IPS DF 19.7 (cell line): ENCODE results near the gene RTL9.
"Not testable (repeated sequence)": the region's sequence is repeated elsewhere in the genome, so short reads cannot be mapped to it uniquely, and the experiment has no call there.

ENCODE experiments used
- DNase-seq: peaks from one replicate; pipeline ENCODE4 v3.0.0-alpha.2; 2013; ENCODE audit warnings: low read depth, low spot score

RTL9 gene

DNA sequence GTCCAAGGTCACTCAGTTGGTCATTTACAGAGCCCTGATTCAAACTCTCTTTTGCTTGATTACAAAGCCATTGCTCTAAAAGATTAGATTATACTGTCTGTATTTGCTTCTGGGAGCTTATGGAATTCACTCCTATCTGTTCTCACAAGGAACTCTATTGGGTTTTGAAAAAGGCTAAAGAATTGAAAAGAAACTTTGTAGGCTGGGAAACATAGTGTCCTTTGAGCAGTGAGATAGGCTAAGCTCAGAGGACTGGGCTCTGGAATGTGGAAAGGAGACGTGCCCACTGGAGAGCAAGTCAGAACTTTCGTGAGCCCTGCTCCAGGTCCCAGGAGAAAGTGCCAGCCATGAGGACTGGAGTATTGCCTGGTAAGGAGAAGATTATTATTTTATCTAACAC, at the start of gene RTL9:
Gene RTL9, plus strand, starts transcription at position 301 of the 400 bp plus-strand sequence. CDS start 91,770 bp downstream, outside the sequence.
- no peak for DNase-seq

DNA sequence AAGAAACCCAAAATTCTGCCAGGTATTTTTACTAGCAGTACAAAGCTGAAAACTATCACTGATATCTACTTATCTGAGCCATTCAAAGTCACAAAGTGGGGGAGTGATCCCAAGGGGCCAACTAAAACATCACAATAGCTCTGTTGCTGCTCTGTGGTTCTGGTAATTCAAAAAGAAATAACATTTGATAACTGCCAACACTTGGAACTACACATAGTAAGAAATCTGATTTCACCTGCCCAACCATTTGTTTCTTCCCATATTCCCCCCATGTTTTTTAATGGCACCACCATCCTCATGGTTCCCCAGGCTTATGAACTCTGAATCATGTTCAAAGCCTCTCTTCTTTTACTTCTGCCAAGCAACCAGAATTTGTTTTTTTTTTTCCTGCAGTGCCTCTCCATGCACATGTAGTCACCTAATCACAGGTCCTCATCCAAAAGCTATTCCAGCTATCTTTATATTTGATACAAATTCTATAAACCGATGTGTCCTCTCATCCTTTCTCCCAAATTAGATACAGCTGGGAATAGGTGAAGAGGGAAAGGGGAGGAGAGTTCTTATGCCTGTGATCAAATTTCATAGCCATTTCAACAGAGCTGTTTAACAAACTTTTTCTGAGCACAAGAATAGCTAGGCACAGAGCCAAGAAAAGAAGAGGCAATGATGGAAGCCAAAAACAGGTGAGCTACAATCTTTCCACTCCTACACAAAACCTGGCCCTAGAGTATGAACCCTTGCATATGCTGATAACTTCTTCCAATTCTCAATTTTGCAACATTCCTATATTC, 48.5 kb upstream of the RTL9 start:
- DNase-seq: no peak

DNA sequence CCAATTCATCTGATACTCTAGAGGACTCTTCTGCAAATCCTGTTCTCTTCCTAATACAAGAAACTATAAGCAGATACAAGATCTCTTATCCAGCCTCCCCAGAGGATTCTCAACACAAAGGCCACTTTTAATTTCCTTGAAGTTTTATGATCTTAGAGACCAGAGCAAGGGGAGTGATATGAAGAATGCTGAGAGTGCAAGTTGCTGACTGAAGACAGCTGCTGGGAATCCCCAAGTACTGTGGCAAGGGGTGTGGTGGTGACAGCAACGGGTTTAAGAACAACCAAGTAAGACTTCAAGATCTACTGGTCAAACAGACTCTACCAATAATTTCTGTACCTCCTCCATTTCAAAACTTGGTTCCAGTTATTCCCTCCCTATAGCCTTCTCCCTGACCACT, 47.8 kb upstream of the RTL9 start:
- DNase-seq: no peak

DNA sequence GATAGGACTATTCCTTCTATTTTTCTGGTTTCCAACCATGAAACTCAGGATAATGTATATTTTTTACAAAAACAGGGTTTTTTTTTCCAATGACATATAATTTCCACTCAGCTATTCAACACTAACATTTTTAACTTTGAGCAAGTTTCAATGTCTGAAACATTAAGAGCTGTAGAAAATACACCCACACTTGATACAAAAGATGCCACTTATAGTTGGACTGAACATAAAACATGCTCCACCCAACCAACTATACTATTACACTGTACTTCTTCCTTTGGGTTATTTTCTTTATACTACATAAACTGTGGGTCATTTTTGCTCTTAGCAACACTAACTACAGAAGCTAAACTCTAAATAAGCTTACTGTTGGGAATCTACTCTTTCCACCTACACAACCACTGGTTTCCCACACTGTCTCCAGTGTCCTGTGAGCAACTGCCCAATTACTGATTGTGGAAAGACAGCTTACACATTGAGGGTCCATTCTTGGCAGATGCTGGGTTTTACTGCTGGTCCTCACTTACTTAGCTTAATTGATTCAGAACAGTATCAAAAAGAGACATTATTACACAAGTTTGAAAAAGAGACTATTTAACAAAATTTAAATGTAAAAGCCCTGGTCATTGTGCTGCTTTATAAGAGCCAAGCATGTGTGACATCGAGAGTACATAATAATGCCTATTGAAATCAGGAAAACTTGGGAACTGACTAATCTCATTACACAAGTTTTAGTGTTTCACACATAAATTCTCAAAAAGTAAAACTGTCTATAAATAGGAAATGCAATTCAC, 47.0 kb upstream of the RTL9 start:
- DNase-seq: no peak

DNA sequence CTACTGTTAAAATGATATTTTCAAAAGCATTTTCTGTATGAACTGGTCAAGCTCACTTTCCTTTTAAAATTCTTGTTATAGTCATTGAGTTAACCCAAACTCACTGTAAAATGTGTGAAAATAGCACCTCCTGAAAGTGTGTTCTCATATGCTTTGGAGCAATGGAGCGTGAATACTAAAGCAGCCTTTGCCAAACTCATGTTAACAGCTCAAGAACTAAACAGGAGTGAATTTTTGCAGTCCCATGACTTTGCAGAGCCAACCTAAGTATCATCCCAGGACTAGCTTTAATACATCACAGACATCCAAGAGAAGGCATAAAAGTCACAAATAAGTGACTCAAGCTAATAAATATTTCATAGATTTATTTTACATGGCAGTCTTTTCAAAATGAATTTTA, 43.1 kb upstream of the RTL9 start:
- no peak for DNase-seq

DNA sequence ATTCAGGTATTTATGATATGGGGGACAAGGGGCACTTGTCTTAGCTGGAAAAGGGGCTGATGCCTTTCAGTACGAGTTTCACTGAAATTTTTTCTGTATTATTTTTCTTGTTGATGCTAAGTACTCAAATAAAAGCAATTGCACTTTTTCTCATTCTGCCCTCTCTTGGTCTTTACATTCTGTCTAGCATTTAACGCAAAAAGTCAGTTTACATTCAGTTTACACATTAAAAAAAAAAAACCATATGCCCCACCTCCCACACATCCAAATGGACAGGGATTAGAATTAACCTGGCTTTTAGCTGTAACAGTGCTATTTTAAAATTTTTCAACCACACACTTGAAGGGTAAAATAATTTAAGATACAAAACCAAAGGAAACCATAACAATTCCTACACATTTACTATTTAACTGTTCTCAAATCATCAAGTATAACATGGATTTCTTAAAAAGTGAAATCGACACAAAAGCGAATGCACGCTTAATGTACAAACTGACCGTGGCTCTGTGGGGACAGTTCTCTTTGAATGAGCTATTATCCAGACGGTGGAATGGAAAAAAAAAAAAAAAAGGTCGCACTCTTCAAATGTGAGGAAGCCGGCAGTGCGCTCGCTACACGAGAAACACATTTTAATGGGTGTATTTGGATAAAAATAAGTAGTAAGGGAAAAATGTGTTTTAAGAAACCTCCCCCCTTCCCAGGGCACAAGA, 42.1 kb upstream of the RTL9 start:
- DNase-seq: no peak

DNA sequence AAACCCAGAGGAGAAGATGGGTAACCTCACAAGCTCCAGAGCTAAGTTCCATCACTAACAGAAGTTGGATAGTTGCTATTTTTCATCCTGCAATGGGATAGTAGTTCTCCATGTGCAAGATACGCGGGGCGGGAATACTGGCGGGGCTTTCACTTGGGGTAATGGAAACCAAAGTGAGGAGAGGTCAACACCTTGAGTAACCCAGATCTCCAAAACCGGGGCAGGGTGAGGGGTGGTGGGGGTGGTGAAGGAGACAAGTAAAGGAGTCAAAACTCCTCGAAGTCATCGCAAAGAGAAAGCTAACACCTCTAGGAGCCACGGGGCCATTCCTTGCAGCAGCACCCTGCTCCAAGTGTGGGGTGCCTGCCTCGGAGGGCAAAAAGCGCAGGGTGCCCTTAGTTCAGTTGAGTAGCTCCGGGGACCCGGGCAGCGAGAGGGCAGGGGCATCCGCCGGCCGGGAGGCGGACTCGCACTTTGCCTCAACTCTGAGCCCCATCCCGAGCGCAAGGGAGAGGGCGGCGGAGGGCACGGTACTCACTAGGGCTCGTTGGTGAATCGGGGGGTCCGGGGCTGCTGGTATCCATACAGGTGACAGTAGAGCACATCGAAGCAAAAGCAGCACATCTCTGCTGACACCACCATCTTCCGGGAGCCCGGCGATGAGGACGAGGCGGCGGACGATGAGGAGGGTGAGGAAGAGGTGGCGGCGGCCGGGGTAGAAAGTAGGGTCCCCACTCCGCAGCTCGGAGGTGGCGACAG, 41.4 kb upstream of the RTL9 start:
- no peak for DNase-seq

DNA sequence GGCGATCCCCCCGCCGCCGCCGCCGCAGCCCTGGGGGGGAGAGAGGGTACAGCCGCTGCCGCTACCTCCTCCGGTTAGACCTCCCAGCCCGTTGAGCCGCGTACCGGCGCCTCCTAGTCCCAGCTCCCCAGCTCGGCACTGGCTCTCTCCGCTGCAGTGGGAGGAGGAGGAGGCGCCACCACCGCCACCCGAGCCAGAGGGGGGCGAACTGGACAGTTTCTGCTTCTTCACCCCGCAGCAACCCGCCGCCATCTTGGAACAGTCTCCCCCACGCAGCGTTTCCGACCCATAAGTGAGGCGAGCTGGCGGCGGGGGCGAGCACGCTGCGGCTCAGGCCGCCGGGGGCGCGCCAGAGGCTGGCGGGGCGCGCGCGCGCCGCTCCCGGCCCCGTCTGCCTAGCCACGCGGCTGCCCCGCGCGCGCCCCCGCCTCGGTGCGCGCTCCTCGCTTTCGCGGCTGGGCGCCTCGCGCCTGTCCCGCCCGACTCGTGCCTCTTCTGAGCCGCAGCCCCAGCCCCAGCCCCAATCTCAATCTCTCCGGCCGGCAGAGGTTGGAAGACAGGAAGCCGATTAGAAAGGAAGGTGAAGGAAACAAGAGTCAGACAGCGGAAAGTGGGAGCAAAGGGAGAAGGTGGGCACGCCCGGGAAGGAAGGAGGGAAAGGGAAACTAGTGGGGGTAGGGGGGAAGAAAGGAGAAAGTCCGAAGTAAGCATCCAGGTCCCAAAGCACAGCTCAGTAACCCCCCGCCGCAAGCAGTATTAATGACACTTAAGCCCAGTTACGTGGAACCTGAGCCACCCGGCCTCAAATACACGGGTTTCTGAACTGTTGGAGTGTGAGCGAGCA, 40.6 kb upstream of the RTL9 start, which contains the start of gene AMMECR1:
Gene AMMECR1, minus strand, starts transcription at position 266 of the 844 bp plus-strand sequence. Its CDS starts 14 bp downstream, at position 252.
- no peak for DNase-seq

DNA sequence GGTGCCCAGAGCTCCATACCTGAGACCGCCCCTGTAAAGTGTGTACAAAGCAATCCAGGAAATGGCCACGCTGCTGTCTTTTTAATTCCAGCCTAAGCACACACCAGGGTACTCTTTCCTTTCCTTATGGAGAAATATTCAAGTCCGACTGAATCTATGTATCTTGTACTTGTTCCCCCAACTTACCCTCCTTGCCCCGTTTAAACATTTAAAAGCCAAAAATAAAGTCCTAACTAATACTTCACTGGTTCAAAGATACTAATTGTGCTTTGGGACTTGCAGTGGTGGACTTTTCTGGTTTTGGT, 40.0 kb upstream of the RTL9 start:
- no peak for DNase-seq

DNA sequence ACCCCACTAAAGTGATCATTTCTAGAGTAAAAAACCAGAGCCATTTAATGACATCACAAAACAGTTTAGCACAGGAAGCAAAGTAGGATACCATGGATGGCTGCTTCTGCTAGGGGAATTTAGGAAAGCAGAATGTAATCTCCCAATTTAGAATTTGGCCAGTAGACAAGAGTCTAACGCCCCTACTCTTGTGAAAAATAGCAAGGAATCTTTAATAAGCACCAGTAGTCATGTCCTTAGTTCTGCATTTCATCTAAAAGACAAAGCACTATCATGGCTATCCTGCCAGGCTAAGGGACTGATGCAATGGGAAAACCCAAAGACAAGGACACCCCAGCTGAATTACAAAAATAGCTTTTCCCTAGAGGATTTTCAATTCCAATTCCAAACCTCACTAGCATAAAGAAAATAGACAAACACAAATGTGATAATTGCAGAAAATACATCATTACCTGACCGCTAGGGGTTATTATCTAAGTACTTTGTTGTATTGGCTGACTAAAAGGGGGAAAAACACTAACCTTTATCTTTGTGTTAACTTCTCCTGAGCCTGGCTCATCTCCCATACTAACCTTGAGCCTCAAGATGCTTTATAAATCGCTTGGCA, 38.2 kb upstream of the RTL9 start:
- DNase-seq: no peak

DNA sequence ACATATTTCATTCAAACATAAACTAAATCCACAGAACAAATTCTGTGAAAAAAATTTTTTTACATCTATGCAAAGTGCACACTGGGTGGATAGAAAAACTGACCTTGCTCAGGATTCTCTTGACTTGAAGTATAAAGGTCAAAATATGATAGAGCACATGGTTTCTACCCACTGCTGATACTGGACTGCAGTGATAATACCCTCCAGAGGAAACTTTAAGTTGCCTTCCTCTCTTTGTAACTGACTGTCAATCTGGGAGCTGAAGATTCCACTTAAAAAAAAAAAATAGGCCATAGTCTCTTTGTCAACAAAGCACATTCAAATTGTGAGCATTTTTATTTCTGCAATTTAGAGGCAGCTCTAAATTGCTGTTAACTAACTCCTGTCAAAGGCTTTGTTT, 37.6 kb upstream of the RTL9 start:
- DNase-seq: no peak

DNA sequence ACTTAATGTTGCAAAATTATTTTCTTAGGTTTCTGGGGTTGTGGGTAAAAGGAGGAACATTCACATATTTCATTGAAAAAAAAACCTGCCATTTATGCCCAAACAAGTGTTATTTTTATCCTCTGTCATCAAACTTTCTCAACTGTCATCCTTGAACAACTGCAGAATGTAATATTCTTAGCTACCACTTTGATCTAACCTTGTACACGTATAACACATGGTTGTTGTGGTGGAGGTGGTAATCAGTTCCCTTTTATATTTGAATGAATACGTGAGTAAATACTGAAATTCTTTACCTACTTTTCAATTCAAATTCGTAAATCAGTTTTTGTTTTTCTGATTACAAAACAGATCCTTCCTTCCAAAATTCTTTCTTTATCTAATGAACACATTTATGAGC, 37.0 kb upstream of the RTL9 start:
- no peak for DNase-seq

DNA sequence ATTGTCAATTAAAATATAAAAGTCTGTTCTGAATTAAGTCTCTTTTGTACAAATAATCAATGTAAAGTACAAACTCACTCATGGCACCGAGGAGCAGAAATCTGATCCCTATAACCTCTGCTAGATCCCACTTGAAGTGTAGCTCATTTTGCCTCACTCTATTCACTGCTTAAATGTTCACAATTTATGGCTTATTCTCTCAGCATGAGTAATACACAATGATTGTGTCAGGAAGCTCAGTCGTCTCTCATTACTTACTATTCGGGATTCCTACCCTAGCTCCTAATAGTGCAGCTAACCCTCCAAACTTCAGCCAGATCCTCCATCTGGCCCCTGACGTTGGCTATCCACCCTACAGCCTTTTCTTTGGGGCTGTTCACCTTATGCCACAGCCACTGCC, 36.0 kb upstream of the RTL9 start:
- DNase-seq: no peak

DNA sequence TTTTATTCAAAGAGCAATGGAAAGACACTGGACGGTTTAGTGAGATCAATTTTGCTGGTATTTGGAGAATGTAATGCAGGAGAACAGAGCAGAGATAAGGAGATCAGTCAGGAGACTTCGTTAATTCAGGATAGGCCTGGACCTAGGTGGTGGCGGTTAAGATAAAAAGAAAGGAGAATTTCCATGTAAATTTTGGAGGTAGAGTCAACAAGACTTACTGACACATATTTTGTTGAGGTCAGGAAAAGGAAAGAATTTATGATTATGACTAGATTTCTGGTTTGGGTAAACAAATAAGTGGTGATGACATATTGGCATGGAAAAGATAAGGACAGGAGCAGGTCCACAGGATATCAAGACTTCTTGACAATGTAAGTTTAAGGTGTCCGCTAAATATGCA, 31.9 kb upstream of the RTL9 start:
- DNase-seq: no peak

DNA sequence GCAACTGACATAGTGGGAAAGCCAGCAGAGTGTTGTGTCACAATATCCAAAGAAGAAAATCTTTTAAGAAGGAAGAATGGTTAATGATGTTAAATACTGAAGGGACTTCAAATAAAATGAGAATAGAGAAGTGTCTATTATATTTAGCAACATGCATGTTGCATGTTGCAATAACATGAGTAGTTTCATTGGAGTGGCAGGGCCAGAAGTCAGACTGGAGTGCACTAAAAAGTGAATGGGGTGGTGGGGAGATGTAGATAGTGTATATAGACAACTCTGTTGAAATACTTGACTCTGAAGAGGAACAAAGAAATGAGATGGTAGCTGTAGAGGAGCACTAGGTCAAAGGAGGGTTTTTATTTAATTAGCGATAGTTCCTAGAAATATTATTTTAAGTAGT, 31.3 kb upstream of the RTL9 start:
- DNase-seq: no peak

DNA sequence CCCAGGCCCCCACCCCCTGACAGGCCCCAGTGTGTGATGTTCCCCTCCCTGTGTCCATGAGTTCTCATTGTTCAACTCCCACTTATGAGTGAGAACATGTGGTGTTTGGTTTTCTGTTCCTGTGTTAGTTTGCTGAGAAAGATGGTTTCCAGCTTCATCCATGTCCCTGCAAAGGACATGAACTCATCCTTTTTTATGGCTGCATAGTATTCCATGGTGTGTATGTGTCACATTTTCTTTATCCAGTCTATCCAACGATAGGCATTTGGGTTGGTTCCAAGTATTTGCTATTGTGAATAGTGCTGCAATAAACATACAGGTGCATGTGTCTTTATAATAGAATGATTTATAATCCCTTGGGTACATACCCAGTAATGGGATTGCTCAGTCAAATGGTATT, 30.0 kb upstream of the RTL9 start:
- DNase-seq: not testable (repeated sequence)

DNA sequence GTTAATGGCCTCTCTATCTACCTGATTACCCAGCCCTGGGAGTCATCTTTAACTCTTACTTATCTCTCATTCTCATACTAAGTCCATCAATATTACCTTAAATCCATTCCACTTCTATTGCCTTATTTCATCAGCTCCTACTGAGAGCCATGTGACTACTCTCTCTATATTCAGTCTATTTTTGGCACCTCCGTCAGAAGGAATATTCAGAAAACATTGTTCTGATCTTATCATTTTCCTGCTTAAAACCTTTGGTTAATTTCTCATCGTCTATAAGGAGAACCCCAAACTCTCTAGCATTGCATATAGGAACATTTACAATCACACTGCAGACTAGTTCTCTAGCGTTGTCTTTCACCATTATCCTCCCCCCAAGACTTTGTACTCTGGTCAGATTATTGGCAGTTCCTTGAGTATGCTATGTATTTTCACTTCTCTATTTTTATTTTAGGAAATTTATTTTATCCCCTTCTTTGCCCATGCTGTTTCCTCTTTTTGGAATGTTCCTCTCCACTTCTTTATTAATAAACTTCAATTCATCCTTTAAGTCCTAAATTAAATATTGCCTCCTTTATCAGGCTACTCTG, 27.1 kb upstream of the RTL9 start:
- DNase-seq: no peak

DNA sequence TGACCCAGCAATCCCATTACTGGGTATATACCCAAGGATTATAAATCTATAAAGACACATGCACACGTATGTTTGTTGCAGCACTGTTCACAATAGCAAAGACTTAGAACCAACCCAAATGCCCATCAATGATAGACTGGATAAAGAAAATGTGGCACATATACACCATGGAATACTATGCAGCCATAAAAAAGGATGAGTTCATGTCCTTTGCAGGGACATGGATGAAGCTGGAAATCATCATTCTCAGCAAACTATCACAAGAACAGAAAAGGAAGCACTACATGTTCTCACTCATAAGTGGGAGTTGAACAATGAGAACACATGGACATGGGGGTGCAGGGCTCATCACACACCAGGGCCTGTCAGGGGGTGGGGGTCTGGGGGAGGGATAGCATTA, 25.2 kb upstream of the RTL9 start:
- DNase-seq: not testable (repeated sequence)

DNA sequence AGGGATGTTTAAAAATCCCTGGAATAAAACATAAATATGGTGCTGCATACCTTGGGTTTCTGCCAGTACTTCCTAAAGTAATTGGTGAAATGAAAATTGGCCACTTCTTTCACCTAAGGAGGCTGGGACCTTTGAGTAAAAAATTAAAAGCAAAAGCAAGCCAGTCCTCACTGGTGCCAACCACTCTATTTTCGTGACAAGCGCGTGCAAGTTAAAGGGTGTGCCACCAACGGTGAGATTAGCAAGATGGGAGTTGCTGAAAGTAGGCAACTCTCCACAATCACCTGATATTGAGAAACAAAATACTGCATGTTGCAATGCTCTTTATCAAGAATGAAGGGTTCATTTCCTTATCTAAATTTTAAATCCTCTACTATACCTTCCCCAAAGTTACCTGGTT, 19.7 kb upstream of the RTL9 start:
- DNase-seq: no peak
